Limb (tissue), 2 donors: ENCODE measurements around the gene GGA1.

ENCODE experiments used
- DNase-seq, 2 donors: peaks; one replicate each; pipeline ENCODE4 v3.0.0-alpha.2; 2016; ENCODE audit errors: extremely low spot score in 2 of 2

Gene GGA1

DNA sequence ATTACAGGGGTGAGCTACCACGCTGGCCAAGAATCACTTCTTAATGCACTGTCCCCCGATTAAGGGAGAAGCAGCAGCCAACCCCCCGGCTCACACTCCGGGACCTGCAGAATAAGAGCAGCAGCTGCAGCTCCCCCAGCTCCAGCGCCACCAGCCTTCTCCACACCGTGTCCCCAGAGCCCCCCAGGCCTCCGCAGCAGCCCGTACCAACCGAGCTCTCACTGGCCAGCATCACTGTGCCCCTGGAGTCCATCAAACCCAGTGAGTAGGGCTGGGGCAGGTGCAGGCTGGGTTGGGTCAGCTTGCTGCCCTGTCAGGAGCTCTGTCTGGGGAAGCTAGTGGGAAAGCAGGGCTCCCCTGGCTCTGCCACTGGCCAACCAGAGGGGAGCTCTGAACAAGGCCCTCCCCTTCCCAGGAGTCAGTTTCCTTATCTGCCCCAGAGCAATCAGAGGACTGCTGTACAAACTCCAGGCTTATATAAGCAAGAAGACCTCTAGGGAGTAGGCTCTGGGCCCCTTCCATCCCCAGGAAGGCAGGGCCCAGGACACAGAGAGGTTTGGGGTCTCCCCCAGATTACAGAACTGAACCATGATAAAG is 22.3 kb downstream of the GGA1 start:
- no peak for DNase-seq

- no peak for DNase-seq
Observed at GRCh38 chr22:37631448-37632173, 23.0 kb downstream of the GGA1 start.

DNA sequence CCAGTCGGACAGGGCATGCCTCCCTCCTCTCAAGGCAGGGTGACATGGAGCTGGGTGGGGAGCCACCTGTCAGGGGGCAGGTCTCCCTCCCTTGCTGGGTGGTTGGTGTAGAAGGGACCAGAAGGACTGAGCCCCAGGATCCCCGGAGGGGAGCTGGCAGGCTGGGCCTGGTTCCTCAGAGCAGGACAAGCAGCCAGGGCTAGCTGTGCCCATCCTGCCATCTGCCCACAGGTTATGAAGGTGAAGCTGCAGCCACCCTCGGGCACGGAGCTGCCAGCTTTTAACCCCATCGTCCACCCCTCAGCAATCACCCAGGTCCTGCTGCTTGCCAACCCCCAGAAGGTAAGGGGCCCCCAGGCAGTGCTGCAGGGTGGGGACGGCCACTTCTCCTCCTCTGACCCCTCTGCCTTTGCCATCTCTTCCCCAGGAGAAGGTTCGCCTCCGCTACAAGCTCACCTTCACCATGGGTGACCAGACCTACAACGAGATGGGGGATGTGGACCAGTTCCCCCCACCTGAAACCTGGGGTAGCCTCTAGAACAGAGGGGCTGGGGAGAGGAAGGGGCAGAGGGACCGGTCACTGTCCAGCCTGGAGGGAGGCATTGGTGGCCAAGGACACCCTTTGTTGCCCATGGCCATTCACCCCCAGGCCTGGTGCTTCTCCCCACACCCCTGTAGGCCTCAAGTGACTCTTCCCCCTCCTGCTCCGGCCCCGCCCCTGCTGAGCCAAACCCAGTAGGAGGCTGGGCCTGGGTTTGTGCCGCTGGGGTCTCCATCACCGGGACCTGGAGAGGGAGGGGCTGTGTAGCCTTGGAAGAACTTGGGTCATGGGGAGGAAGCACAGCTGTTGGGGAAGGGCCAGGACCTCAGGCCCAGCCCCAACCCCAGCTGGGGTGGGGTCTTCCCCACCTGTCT is 23.8 kb downstream of the GGA1 start:
- no peak for DNase-seq

GRCh38 chr22:37633089-37633624 is 24.5 kb downstream of the GGA1 start:
- DNase-seq, result no peak

GRCh38 chr22:37633625-37634416 is 25.2 kb downstream of the GGA1 start:
- DNase-seq, result peak; percentile 88 to 90

- no peak for DNase-seq
Observed at GRCh38 chr22:37634417-37634924, 25.8 kb downstream of the GGA1 start.

DNA sequence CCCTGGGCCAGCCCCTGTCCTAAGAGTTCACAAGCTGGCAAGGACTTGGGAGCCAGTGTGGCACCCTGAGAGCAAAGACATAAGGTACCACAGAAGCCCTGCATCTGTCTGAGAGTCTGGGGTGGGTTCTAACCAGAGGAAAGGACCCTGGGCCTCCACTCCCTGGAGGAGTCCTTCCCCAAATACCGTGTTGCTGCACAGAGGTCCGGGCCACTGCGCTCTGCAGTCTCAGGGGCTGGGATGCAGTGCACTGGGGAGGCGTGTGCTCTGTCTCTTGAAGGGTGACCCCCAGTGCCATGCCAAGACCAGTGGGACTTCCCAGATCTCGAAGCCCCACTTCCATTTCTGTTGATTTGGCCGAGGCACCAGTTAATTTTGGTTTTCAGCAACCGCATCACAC is 26.5 kb downstream of the GGA1 start:
- DNase-seq, result no peak

GRCh38 chr22:37636186-37636948 is 27.7 kb downstream of the GGA1 start:
- no peak for DNase-seq

- no peak for DNase-seq
Observed at GRCh38 chr22:37636949-37637273, 28.3 kb downstream of the GGA1 start.

- peak in 1 of 2 donors; percentile 36 for DNase-seq
Observed at GRCh38 chr22:37638391-37639069, 29.9 kb downstream of the GGA1 start.

GRCh38 chr22:37639070-37639760 is 30.6 kb downstream of the GGA1 start, which contains the start of gene SH3BP1:
Gene SH3BP1, plus strand, starts transcription at chr22:37639669. Its CDS starts 119 bp downstream, at chr22:37639788.
- DNase-seq, result peak in 1 of 2 donors; percentile 72

DNA sequence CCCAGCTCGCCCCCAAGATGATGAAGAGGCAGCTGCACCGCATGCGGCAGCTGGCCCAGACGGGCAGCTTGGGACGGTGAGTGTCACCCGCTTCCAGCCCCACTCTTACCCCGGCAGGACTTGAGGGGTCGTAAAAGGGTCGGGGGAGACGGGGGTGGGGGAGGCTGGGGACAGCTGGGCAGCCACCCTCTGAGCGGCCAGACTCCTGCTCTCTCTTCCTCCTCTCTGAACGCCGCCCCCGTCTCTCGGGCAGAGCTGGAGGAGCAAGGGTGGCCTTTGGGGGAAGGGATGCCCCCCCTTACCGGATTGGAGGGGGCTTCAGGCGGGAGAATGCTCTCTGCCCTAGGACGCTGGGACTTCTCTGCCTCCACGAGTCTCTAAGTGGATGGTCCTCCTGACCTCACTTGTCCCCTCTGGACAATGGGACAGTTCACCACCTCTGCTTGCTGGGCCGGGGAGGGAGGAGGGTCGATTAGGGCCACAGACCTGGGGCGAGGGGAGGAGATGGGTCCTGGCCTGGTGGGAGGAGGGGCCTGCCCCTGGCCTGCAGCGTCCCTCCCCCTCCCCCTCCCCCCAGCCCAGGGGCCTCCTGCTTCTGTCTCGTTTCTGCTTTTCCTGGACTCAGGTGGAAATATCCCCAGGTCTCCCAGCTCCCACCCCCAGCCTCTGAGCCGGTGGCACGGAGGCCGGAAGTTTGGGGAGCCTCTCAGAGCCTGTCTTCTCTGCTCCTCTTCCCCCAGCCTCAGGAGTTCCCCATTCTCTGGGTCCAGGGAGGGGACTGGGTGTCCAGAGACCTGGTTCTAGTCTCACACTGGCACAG is 31.3 kb downstream of the GGA1 start:
- DNase-seq, result peak in 1 of 2 donors; percentile 50

DNA sequence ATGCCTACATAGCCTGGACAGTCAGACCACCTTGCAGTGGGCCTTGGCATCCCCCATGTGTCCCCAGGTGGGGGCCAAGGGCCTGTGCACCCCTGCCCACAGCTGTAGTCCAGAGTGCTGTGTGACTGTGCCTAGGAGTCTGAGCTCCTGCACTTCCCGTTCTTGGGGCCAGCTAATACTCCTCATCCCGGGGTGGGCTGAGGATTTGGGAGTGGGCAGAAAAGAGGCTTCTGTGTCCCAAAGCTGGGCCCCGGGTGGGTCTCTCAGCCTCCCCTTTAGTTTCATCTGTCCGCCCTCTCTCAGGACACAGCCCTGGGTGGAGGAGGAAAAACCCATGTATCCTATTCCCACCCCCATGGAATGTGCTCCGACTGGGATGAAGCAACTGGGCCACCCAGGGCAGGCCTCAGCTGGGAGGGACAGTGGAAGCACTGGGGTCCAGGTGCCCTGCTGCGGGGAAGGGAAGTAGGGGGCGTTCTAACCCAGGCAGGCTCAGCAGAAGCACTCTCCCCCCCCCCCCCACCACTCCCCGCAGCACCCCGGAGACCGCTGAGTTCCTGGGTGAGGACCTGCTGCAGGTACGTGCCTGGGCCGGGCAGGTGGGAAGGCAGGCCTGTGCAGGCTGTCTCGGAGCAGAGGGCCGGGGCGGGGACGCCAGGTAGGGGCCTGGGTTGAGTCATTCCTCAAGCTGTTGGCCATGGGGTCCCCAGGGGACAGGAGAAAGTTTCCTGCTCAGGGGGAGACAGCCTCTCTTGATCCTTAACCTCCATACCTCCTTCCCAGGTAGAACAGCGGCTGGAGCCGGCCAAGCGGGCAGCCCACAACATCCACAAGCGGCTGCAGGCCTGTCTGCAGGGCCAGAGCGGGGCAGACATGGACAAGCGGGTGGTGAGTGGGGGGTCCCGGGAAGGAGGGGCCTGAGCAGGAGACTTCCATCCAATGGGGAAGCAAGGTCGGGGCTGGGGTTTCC is 32.2 kb downstream of the GGA1 start:
- DNase-seq, result peak in 1 of 2 donors; percentile 36

- no peak for DNase-seq
Observed at GRCh38 chr22:37641561-37641949, 32.9 kb downstream of the GGA1 start.

DNA sequence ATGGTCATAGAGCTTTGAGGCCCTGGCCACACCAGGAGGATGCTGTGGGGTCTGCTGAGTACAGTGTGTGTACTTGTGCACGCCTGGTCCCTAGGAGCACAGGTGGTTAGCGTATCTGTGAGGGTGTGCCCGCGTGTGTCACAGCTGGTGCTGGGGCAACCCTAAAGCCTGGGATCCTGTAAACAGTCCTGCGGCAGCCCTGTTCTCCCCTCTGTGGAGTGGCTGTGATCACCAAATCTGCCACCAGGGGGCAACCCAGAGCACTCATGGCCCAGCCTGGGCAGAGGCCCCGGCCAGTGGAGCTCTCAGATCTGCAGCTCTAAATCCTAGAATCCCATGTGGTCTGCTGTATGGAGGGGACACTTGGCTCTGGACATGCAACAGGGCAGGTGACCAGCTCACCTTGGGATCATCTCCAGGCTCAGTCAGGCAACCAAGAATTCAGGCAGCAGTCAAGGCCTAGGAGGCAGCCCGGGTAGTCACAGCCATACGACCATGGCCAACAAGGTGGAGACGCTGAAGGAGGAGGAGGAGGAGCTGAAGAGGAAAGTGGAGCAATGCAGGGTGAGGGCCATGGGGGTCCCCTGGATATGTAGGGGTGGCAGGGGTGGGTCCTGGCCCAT is 34.7 kb downstream of the GGA1 start:
- peak; percentile 74 to 92 for DNase-seq

GRCh38 chr22:37647317-37647716 is 38.7 kb downstream of the GGA1 start:
- no peak for DNase-seq
